ENCODE results near the gene PPP3R1.

PPP3R1 gene

GRCh38 chr2:68274022-68274421, 21.7 kb upstream of the PPP3R1 start:
- TF ChIP-seq REST (IDR thresholded peaks at IDR 0.05; ENCODE audit: insufficient replicate concordance, low read depth) (no peak), GABPA (IDR thresholded peaks at IDR 0.05; ENCODE audit: low read depth) (no peak), CTCF (IDR thresholded peaks at IDR 0.05; ENCODE audit: insufficient read depth, low read length) (no peak), SPI1 (IDR thresholded peaks at IDR 0.05; ENCODE audit: borderline replicate concordance, low read depth) (no peak), POLR2AphosphoS5 (IDR thresholded peaks at IDR 0.05; ENCODE audit: low read depth) (no peak)
- Histone ChIP-seq H3K27ac (replicated peaks) (no peak overlapping the region), H3K27me3 (ENCODE audit: insufficient read depth, poor library complexity, severe bottlenecking) (no peaks in the 10 kb centered on the region), H3K4me3 (replicated peaks; ENCODE audit: insufficient read depth, low read length) (no peak overlapping the region)
- no peak for DNase-seq (ENCODE audit: low read depth in 1 of 2, low spot score in 1 of 2)

GRCh38 chr2:68272246-68272994, 20.1 kb upstream of the PPP3R1 start:
- H3K27ac ChIP-seq (replicated peaks), result peak overlapping the region; percentile 60
- DNase-seq (ENCODE audit: low read depth in 1 of 2, low spot score in 1 of 2), result peak in 1 of 2 experiments; percentile 33
- TF ChIP-seq SPI1 (IDR thresholded peaks at IDR 0.05; ENCODE audit: borderline replicate concordance, low read depth) (no peak), REST (IDR thresholded peaks at IDR 0.05; ENCODE audit: insufficient replicate concordance, low read depth) (no peak), CTCF (IDR thresholded peaks at IDR 0.05; ENCODE audit: insufficient read depth, low read length) (no peak), GABPA (IDR thresholded peaks at IDR 0.05; ENCODE audit: low read depth) (no peak), POLR2AphosphoS5 (IDR thresholded peaks at IDR 0.05; ENCODE audit: low read depth) (no peak)
- no peak overlapping the region for H3K4me3 ChIP-seq (replicated peaks; ENCODE audit: insufficient read depth, low read length)
- no peaks in the 10 kb centered on the region for H3K27me3 ChIP-seq (ENCODE audit: insufficient read depth, poor library complexity, severe bottlenecking)

GRCh38 chr2:68266655-68267054, 14.3 kb upstream of the PPP3R1 start:
- TF ChIP-seq REST (IDR thresholded peaks at IDR 0.05; ENCODE audit: insufficient replicate concordance, low read depth) (no peak), GABPA (IDR thresholded peaks at IDR 0.05; ENCODE audit: low read depth) (no peak), SPI1 (IDR thresholded peaks at IDR 0.05; ENCODE audit: borderline replicate concordance, low read depth) (peak; percentile 74), CTCF (IDR thresholded peaks at IDR 0.05; ENCODE audit: insufficient read depth, low read length) (no peak), POLR2AphosphoS5 (IDR thresholded peaks at IDR 0.05; ENCODE audit: low read depth) (no peak)
- Histone ChIP-seq H3K27me3 (ENCODE audit: insufficient read depth, poor library complexity, severe bottlenecking) (no peaks in the 10 kb centered on the region), H3K27ac (replicated peaks) (no peak overlapping the region), H3K4me3 (replicated peaks; ENCODE audit: insufficient read depth, low read length) (no peak overlapping the region)
- no peak for DNase-seq (ENCODE audit: low read depth in 1 of 2, low spot score in 1 of 2)

All from HL-60 (cell line).